HG02763 (cell line): ENCODE data around the gene RASD2.
"Not testable (repeated sequence)": the region's sequence is repeated elsewhere in the genome, so short reads cannot be mapped to it uniquely, and the experiment has no call there.

ENCODE experiments used
- ATAC-seq: cut with Tn5 transposase; IDR thresholded peaks from one replicate; pipeline ENCODE4 v1.9.1; 2021; ENCODE audit warnings: mild to moderate bottlenecking, moderate library complexity; ENCODE audit not compliant: unreplicated experiment

Gene RASD2

GRCh38 chr22:35540595-35541253 lies at the start of gene RASD2:
Gene RASD2 (plus strand): TSS chr22:35540831. CDS start chr22:35546810, 5,979 bp downstream.
- no peak for ATAC-seq

- not testable (repeated sequence) for ATAC-seq
Measured at GRCh38 chr22:35491061-35491907, 49.3 kb upstream of the RASD2 start.

- ATAC-seq: no peak
Measured at GRCh38 chr22:35491908-35492380, 48.7 kb upstream of the RASD2 start.

GRCh38 chr22:35493074-35493473 lies 47.6 kb upstream of the RASD2 start:
- no peak for ATAC-seq

- ATAC-seq: not testable (repeated sequence)
Measured at GRCh38 chr22:35495711-35496110, 44.9 kb upstream of the RASD2 start.

GRCh38 chr22:35496768-35497312 lies 43.8 kb upstream of the RASD2 start:
- no peak for ATAC-seq

GRCh38 chr22:35498026-35498800 lies 42.4 kb upstream of the RASD2 start:
- no peak for ATAC-seq

- ATAC-seq: no peak
Measured at GRCh38 chr22:35502836-35503235, 37.8 kb upstream of the RASD2 start.

- ATAC-seq: no peak
Measured at GRCh38 chr22:35505399-35506258, 35.0 kb upstream of the RASD2 start.

- ATAC-seq: no peak
Measured at GRCh38 chr22:35506259-35506570, 34.4 kb upstream of the RASD2 start.

GRCh38 chr22:35507851-35508250 lies 32.8 kb upstream of the RASD2 start:
- not testable (repeated sequence) for ATAC-seq

- ATAC-seq: no peak
Measured at GRCh38 chr22:35509451-35509850, 31.2 kb upstream of the RASD2 start.

- ATAC-seq: no peak
Measured at GRCh38 chr22:35509960-35510359, 30.7 kb upstream of the RASD2 start.

GRCh38 chr22:35510481-35510934 lies 30.1 kb upstream of the RASD2 start:
- no peak for ATAC-seq

- ATAC-seq: no peak
Measured at GRCh38 chr22:35510951-35511350, 29.7 kb upstream of the RASD2 start.

GRCh38 chr22:35514366-35514765 lies 26.3 kb upstream of the RASD2 start:
- ATAC-seq: no peak

GRCh38 chr22:35515952-35516351 lies 24.7 kb upstream of the RASD2 start:
- ATAC-seq: not testable (repeated sequence)

GRCh38 chr22:35516723-35517122 lies 23.9 kb upstream of the RASD2 start:
- no peak for ATAC-seq

- ATAC-seq: no peak
Measured at GRCh38 chr22:35517207-35517606, 23.4 kb upstream of the RASD2 start.
